Endothelial cell of umbilical vein (primary cell): ENCODE data around the gene HINT2. TPM values are rescaled to one million over a fixed set of nuclear protein-coding genes. Genes with fewer than 3 reads are reported as not detected.

Experiments
- BruUV-seq: library from RNA; stranded (reverse); fragments of 400-500 nt; replicated peaks from 2 replicates; lab custom pipeline; 2021; lab: Mats Ljungman, UMichigan
- CTCF ChIA-PET: fragments of 300-600, 350-600 bp; sonication (Branson Sonifier 250); formaldehyde crosslinking; loops from one replicate; lab custom pipeline; 2021; ENCODE audit warnings: antibody characterized with exemption, inconsistent platforms; lab: Charles Lee
- POLR2A ChIA-PET: fragments of 300-600, 350-600 bp; sonication (Branson Sonifier 250); formaldehyde crosslinking; loops from one replicate; lab custom pipeline; 2021; ENCODE audit warnings: antibody characterized with exemption, inconsistent platforms; lab: Charles Lee
- DNase-seq: peaks from one replicate; pipeline ENCODE4 v3.0.0-alpha.2; 2011; ENCODE audit warnings: low read depth, low spot score
- FAIRE-seq: peaks from 2 replicates; lab custom pipeline; 2011; peaks lifted over from hg19 to GRCh38; lab: Jason Lieb, UNC
- H2AFZ ChIP-seq: 2 replicates; pipeline ENCODE4 v1.6.0; 2012; ENCODE audit warnings: low read depth, low read length, control low read depth, inconsistent platforms
- H3K27ac ChIP-seq: 2 replicates; pipeline ENCODE4 v1.5.1; 2011; ENCODE audit warnings: low read depth, mild to moderate bottlenecking, control low read depth, low read length, moderate library complexity; ENCODE audit not compliant: insufficient read depth
- H3K27me3 ChIP-seq, 2 experiments: 2 replicates each; pipeline versions ENCODE4 v1.6.0 to v1.6.1; 2011; ENCODE audit warnings: low read length in 2 of 2, mixed read lengths in 1 of 2; ENCODE audit not compliant: control insufficient read depth in 2 of 2, insufficient read depth in 2 of 2
- H3K36me3 ChIP-seq, 2 experiments: 2 replicates in 1 of 2; 3 replicates in 1 of 2; pipeline ENCODE4 v1.5.1; 2011; ENCODE audit warnings: low read length in 2 of 2, mild to moderate bottlenecking in 1 of 2, moderate library complexity in 1 of 2; ENCODE audit not compliant: control insufficient read depth in 2 of 2, insufficient read depth in 2 of 2; ENCODE audit errors: extremely low read depth in 1 of 2
- H3K4me1 ChIP-seq: 3 replicates; pipeline ENCODE4 v1.5.1; 2011; ENCODE audit warnings: mild to moderate bottlenecking, low read length; ENCODE audit not compliant: control insufficient read depth, insufficient read depth; ENCODE audit errors: extremely low read depth
- H3K4me2 ChIP-seq: 2 replicates; pipeline ENCODE4 v1.6.1; 2011; ENCODE audit warnings: low read length, control low read depth, mixed read lengths; ENCODE audit not compliant: insufficient read depth
- H3K4me3 ChIP-seq, 3 experiments: fragments of 200-600 bp in 1 of 3; sonication (generic), shearing (Covaris generic) in 1 of 3; replicated peaks in 1 of 3; 2 replicates each; pipeline ENCODE4 v1.5.1; 2011 to 2016; ENCODE audit warnings: control low read depth in 3 of 3, low read length in 3 of 3, mild to moderate bottlenecking in 2 of 3, inconsistent platforms in 1 of 3, low read depth in 1 of 3, moderate library complexity in 1 of 3; ENCODE audit not compliant: insufficient read depth in 1 of 3
- H3K79me2 ChIP-seq: 2 replicates; pipeline ENCODE4 v1.6.0; 2012; ENCODE audit warnings: low read length, inconsistent platforms; ENCODE audit not compliant: control insufficient read depth, insufficient read depth
- H3K9ac ChIP-seq: replicated peaks from 2 replicates; pipeline ENCODE3; 2011; ENCODE audit warnings: low read length, control low read depth; ENCODE audit not compliant: insufficient read depth; ENCODE audit errors: extremely low read depth
- H3K9me1 ChIP-seq: replicated peaks from 3 replicates; pipeline ENCODE4 v1.6.0; 2011; ENCODE audit warnings: mild to moderate bottlenecking, low read length; ENCODE audit not compliant: control insufficient read depth, insufficient read depth; ENCODE audit errors: extremely low read depth
- H3K9me3 ChIP-seq: replicated peaks from 2 replicates; pipeline ENCODE4 v1.5.1; 2012; ENCODE audit warnings: low read length, inconsistent platforms; ENCODE audit not compliant: control insufficient read depth, insufficient read depth
- H4K20me1 ChIP-seq: replicated peaks from 2 replicates; pipeline ENCODE3; 2011; ENCODE audit warnings: mild to moderate bottlenecking, low read length; ENCODE audit not compliant: control insufficient read depth, insufficient read depth; ENCODE audit errors: extremely low read depth
- EZH2 ChIP-seq: IDR thresholded peaks from 2 replicates; pipeline ENCODE4 v1.6.1; 2012; ENCODE audit warnings: borderline replicate concordance, low read depth, mild to moderate bottlenecking, moderate library complexity, low read length, inconsistent platforms; ENCODE audit not compliant: severe bottlenecking
- FOS ChIP-seq: IDR thresholded peaks from 2 replicates; pipeline ENCODE4 v1.6.1; 2011; ENCODE audit warnings: mild to moderate bottlenecking, low read length, moderate library complexity, borderline replicate concordance; ENCODE audit not compliant: insufficient read depth
- GATA2 ChIP-seq: IDR thresholded peaks from 2 replicates; pipeline ENCODE4 v1.7.0; 2011; ENCODE audit warnings: low read depth, mild to moderate bottlenecking, moderate library complexity, mixed read lengths, low read length; ENCODE audit not compliant: insufficient read length, insufficient read depth
- JUN ChIP-seq: IDR thresholded peaks from 2 replicates; pipeline ENCODE4 v1.6.1; 2011; ENCODE audit warnings: borderline replicate concordance, low read depth; ENCODE audit not compliant: insufficient read length, insufficient read depth
- MYC ChIP-seq: IDR thresholded peaks from one replicate; pipeline ENCODE4 v1.6.1; 2011; ENCODE audit warnings: mild to moderate bottlenecking, low read depth, low read length
- POLR2A ChIP-seq: IDR thresholded peaks from 2 replicates; pipeline ENCODE4 v1.6.1; 2012; ENCODE audit warnings: low read depth, mild to moderate bottlenecking, control low read depth, low read length
- POLR2AphosphoS5 ChIP-seq: IDR thresholded peaks from 2 replicates; pipeline ENCODE4 v1.6.1; 2012; ENCODE audit warnings: low read depth, mild to moderate bottlenecking, control low read depth, low read length, moderate library complexity; ENCODE audit not compliant: insufficient read depth
- dilution Hi-C: fragments of 300-500 bp; cut with MboI; formaldehyde crosslinking; loops from one replicate; pipeline ENCODE4 v1.15.0; 2019; ENCODE audit warnings: low sequenced_read_pairs; ENCODE audit not compliant: extremely low pct_ligation_motif_present
- intact Hi-C: fragments of 100-400 bp; cut with micrococcal nuclease; formaldehyde crosslinking; loops from one replicate; pipeline ENCODE4 v1.10.0; 2022
- polyA plus RNA-seq, 4 experiments: library from polyadenylated mRNA; depleted of rRNA in 3 of 4; stranded (reverse) in 3 of 4; unstranded in 1 of 4; fragments of >200 nt; gene quantifications; 2 replicates each; pipeline versions ENCODE4 v1.2.1 to v1.2.3, GENCODE V29; 2011 to 2012; ENCODE audit warnings: missing spikeins in 1 of 4
- total RNA-seq: library from RNA; stranded (reverse); gene quantifications from 2 replicates; pipeline ENCODE4 v1.2.3, GENCODE V29; 2021
- TF ChIP-seq, protein P1 (sequence below): IDR thresholded peaks from 2 replicates; pipeline ENCODE4 v1.6.1; 2011; ENCODE audit not compliant: insufficient read depth, insufficient read length
- TF ChIP-seq, protein P2 (sequence below), 2 donors: IDR thresholded peaks; 1 replicate in 1 of 2; 2 replicates in 1 of 2; pipeline ENCODE4 v1.5.1; 2011; ENCODE audit warnings: low read length in 2 of 2, mild to moderate bottlenecking in 2 of 2, moderate library complexity in 2 of 2, control low read depth in 1 of 2, inconsistent platforms in 1 of 2, low read depth in 1 of 2; ENCODE audit not compliant: insufficient read depth in 1 of 2; ENCODE audit errors: extremely low read depth in 1 of 2

The HINT2 gene
- total and polyA plus RNA-seq, 2 donors (not counting 3 experiments of a cell fraction or from before 2014, with no cell fraction given): 27.2 to 42.1 TPM

DNA sequence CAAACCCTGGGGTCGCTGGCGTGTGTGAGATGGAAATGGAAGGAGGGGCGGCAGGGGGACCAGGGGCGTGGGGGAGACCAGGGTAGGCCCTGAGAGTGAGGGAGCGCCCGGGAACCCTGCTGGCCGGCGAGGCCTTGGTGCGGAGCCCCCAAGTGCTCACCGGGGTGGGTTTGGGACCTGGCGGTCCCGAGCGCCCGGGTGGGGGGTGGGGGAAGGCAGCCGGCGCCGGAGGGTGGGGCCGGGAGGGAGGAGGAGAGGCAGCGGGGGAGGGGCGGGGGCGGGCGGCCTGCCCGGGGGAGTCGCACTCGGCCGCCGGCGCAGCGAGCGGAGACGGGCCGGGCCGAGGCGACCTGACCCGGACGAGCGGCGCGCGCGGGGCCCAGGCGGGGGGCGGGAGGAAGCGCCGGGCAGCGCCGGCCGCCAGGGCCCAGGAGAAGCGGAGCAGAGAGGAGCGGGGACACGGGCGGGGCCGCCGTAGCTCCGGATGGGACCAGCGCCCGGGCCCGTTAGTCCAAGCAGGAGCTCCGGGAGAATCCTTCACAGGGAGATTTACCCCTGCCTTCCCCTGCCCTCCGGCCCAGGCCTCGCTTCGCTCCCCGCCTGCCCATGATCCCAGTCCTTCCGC, 23.4 kb downstream of the HINT2 start, which contains the start of gene NPR2:
NPR2 (plus strand) TSS at position 295 of the 625 bp plus-strand sequence. CDS start 818 bp downstream, outside the sequence.
- peaks cover 28% of the 10 kb centered on the region for H3K4me1 ChIP-seq
- H3K4me2 ChIP-seq: peak within 1 kb of the TSS; percentile 52
- no peaks in the 10 kb centered on the region for H3K9me1 ChIP-seq
- H3K79me2 ChIP-seq: peaks cover 7% of the 10 kb centered on the region
- H4K20me1 ChIP-seq: no peaks in the 10 kb centered on the region
- H3K27ac ChIP-seq: peak within 1 kb of the TSS; percentile 40
- no peaks in the 10 kb centered on the region for H3K36me3 ChIP-seq
- no peaks in the 10 kb centered on the region for H3K9me3 ChIP-seq
- no peaks in the 10 kb centered on the region for H3K27me3 ChIP-seq
- ChIA-PET CTCF (interaction anchor here (0.7 to 6.5 kb wide), 9 partner anchors 21 to 155 kb away, joined by 3 to 277 read pairs (median 5); partner anchors contain the start of genes FAM221B, GBA2, HINT2 and MSMP), POLR2A (no interaction called here)
- FAIRE-seq (no peak), DNase-seq (peak; percentile 15)
- H3K9ac ChIP-seq: peak within 1 kb of the TSS; percentile 68
- TF ChIP-seq MYC (no peak), POLR2AphosphoS5 (peak; percentile 24)
- peak within 1 kb of the TSS in 2 of 3 experiments; percentile 36 to 42 for H3K4me3 ChIP-seq
- no TSS peak for BruUV-seq
- H2AFZ ChIP-seq: peak within 1 kb of the TSS; percentile 85
- intact Hi-C loops: loop anchor here (2.0 kb wide), 1 partner anchor 153 kb away; no protein-coding TSS in a partner anchor
- dilution Hi-C loops: no loop called here

DNA sequence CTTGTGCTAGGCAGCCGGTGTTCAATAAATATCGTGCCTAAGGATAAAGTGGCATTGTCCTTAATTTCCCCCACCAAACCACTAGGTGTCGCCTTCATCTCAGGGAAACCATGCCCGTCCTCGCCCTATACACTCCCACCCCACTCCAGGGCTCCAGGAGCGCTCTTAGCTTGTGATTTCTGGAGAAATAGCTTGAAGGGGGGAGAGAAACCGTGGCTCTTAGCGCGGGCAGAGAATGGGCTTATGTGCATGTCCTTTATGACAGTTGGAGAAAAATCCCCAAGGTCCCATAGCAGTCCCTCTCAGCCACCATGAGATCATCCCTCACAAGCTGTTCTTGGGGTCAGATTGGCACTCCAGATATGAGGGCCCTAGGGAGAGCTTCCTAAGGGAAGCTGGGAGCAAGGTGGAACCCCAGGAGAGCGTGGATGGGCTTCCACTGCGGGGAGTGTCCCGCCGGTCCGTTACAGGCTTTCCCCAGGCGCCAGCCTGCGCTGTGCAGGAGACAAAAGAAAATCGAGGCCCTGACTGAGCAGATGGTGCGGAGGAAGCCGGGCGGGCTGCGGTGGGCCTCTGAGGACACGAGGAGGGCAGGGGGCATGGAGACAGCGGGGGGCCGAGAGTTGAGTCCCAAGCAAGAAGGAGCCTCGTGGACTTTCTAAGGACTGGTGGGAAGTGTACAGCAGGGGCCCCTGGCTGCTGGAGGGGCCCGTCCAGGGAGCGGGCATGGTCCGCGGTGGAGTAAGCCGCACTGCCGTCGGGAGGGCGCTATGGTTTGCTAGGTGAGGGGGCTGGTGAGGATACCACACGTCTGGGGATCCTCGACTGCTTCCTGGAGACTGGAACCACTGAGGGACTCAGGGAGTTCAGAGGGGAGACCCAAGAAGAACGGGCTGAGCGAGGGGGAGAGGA, 24.2 kb downstream of the HINT2 start:
- BruUV-seq: no TSS peak
- CTCF ChIA-PET: interaction anchor here (0.7 to 6.5 kb wide), 64 partner anchors 9 to 538 kb away, joined by 3 to 277 read pairs (median 6); partner anchors contain the start of genes CCDC107, CREB3, FAM221B and GBA2
- DNase-seq: peak; percentile 78
- Histone ChIP-seq H3K27ac (no peak overlapping the region), H3K9ac (no peak overlapping the region), H3K4me2 (no peak overlapping the region), H4K20me1 (no peaks in the 10 kb centered on the region), H3K9me1 (no peaks in the 10 kb centered on the region), H3K27me3 (no peaks in the 10 kb centered on the region), H3K4me3 (peak overlapping the region in 1 of 3 experiments; percentile 11), H3K4me1 (peaks cover 28% of the 10 kb centered on the region), H2AFZ (peak overlapping the region; percentile 85), H3K36me3 (no peaks in the 10 kb centered on the region), H3K79me2 (peaks cover 7% of the 10 kb centered on the region), H3K9me3 (no peaks in the 10 kb centered on the region)
- FAIRE-seq: peak; percentile 95
- dilution Hi-C loops: no loop called here
- TF ChIP-seq, protein P1, sequence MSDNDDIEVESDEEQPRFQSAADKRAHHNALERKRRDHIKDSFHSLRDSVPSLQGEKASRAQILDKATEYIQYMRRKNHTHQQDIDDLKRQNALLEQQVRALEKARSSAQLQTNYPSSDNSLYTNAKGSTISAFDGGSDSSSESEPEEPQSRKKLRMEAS: no peak
- no peak for TF ChIP-seq POLR2A
- TF ChIP-seq MYC: no peak
- no peak for TF ChIP-seq FOS
- no peak for TF ChIP-seq POLR2AphosphoS5
- TF ChIP-seq, protein P2, sequence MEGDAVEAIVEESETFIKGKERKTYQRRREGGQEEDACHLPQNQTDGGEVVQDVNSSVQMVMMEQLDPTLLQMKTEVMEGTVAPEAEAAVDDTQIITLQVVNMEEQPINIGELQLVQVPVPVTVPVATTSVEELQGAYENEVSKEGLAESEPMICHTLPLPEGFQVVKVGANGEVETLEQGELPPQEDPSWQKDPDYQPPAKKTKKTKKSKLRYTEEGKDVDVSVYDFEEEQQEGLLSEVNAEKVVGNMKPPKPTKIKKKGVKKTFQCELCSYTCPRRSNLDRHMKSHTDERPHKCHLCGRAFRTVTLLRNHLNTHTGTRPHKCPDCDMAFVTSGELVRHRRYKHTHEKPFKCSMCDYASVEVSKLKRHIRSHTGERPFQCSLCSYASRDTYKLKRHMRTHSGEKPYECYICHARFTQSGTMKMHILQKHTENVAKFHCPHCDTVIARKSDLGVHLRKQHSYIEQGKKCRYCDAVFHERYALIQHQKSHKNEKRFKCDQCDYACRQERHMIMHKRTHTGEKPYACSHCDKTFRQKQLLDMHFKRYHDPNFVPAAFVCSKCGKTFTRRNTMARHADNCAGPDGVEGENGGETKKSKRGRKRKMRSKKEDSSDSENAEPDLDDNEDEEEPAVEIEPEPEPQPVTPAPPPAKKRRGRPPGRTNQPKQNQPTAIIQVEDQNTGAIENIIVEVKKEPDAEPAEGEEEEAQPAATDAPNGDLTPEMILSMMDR (IDR thresholded peaks at IDR 0.05; ENCODE audit: extremely low read depth in 1 of 2, insufficient read depth in 1 of 2, low read depth in 1 of 2, low read length in 2 of 2): peak; percentile 76 to 84
- TF ChIP-seq GATA2: peak; percentile 35
- TF ChIP-seq EZH2: no peak
- TF ChIP-seq JUN: no peak
- POLR2A ChIA-PET: interaction anchor here (0.6 to 2.5 kb wide), 4 partner anchors 34 to 91 kb away, joined by 3 to 9 read pairs (median 4); partner anchors contain the start of genes GBA2 and RGP1
- intact Hi-C loops: loop anchor here (1.0 to 2.0 kb wide), 6 partner anchors 25 to 233 kb away; partner anchors contain the start of gene HINT2
